Neural cell (in vitro differentiated cells): ENCODE data around the gene SURF4.

Source experiments
- CTCF ChIP-seq: fragments of 450-650 bp; IDR thresholded peaks from 2 replicates; pipeline ENCODE4 v1.5.1; 2014; ENCODE audit warnings: antibody characterized with exemption, mild to moderate bottlenecking, moderate library complexity; ENCODE audit not compliant: poor library complexity, severe bottlenecking
- EZH2 ChIP-seq: fragments of 200-600, 300-800 bp; shearing (Covaris generic), sonication (generic); IDR thresholded peaks from 2 replicates; pipeline ENCODE4 v1.6.1; 2014; ENCODE audit warnings: antibody characterized with exemption, low read length, borderline replicate concordance, mild to moderate bottlenecking; ENCODE audit not compliant: insufficient read depth, poor library complexity, severe bottlenecking
- MXI1 ChIP-seq: fragments of 450-650 bp; conservative IDR thresholded peaks from 2 replicates; pipeline ENCODE4 v1.6.1; 2014; ENCODE audit warnings: antibody characterized with exemption, mild to moderate bottlenecking; ENCODE audit not compliant: poor library complexity, severe bottlenecking
- RAD21 ChIP-seq: fragments of 450-650 bp; conservative IDR thresholded peaks from 2 replicates; pipeline ENCODE4 v1.6.1; 2014; ENCODE audit warnings: antibody characterized with exemption, mild to moderate bottlenecking, moderate library complexity

GRCh38 chr9:133420392-133420827 is 44.5 kb upstream of the SURF4 start:
- TF ChIP-seq CTCF: no peak
- no peak for TF ChIP-seq EZH2
- no peak for TF ChIP-seq RAD21
- TF ChIP-seq MXI1: no peak
